Activated T-cell treated with anti-CD3 and anti-CD28 coated beads for 24 hours (primary cell): Measurements from ENCODE around the gene FAM222B.
"Not testable (repeated sequence)": the region's sequence is repeated elsewhere in the genome, so short reads cannot be mapped to it uniquely, and the experiment has no call there.

Experiments
- DNase-seq: peaks from one replicate; pipeline ENCODE4 v3.0.0-alpha.2; 2020; ENCODE audit warnings: low read depth

FAM222B gene

GRCh38 chr17:28871056-28871579 lies 28.5 kb upstream of the FAM222B start:
- DNase-seq = no peak

GRCh38 chr17:28867276-28867675 lies 24.7 kb upstream of the FAM222B start:
- no peak for DNase-seq

GRCh38 chr17:28865946-28866752 lies 23.6 kb upstream of the FAM222B start:
- DNase-seq = no peak

- DNase-seq = no peak
These were observed 22.6 kb upstream of the FAM222B start for GRCh38 chr17:28864991-28865849.

- DNase-seq = no peak
These were observed 21.4 kb upstream of the FAM222B start for GRCh38 chr17:28863953-28864352.

- no peak for DNase-seq
These were observed 20.0 kb upstream of the FAM222B start for GRCh38 chr17:28862561-28862960.

GRCh38 chr17:28861393-28862203 lies 19.0 kb upstream of the FAM222B start:
- DNase-seq = no peak

GRCh38 chr17:28860363-28860808 lies 17.8 kb upstream of the FAM222B start:
- no peak for DNase-seq

GRCh38 chr17:28858801-28859355 lies 16.3 kb upstream of the FAM222B start:
- DNase-seq = no peak

GRCh38 chr17:28857905-28858800 lies 15.6 kb upstream of the FAM222B start:
- no peak for DNase-seq

GRCh38 chr17:28856028-28856574 lies 13.5 kb upstream of the FAM222B start:
- DNase-seq = no peak

GRCh38 chr17:28855336-28855679 lies 12.7 kb upstream of the FAM222B start:
- no peak for DNase-seq

GRCh38 chr17:28854457-28855335 lies 12.1 kb upstream of the FAM222B start, which contains the start of gene ERAL1:
ERAL1 (plus strand) TSS chr17:28855016; CDS start chr17:28855035, 19 bp downstream.
- DNase-seq = peak; percentile 79

- no peak for DNase-seq
These were observed 10.7 kb upstream of the FAM222B start for GRCh38 chr17:28853295-28853694.

- no peak for DNase-seq
These were observed 6.7 kb upstream of the FAM222B start for GRCh38 chr17:28849281-28849680.

GRCh38 chr17:28848667-28849066 lies 6.1 kb upstream of the FAM222B start:
- peak; percentile 38 for DNase-seq

GRCh38 chr17:28846699-28847098 lies 4.1 kb upstream of the FAM222B start:
- DNase-seq = not testable (repeated sequence)

GRCh38 chr17:28846231-28846630 lies 3.6 kb upstream of the FAM222B start:
- DNase-seq = no peak

GRCh38 chr17:28843816-28844148 lies 1.2 kb upstream of the FAM222B start:
- no peak for DNase-seq
